Measurements from ENCODE around the gene CST6. TPM values are rescaled to one million over a fixed set of nuclear protein-coding genes. Genes with fewer than 3 reads are reported as not detected.

CST6 gene
- total RNA-seq, 1 donor from 2014 or later = not detected

GRCh38 chr11:66013762-66014100 is 1.9 kb downstream of the CST6 start:
- Histone ChIP-seq H3K9me3 (replicated peaks) (no peaks in the 10 kb centered on the region), H3K4me3 (no peak overlapping the region), H3K36me3 (no peaks in the 10 kb centered on the region), H3K4me1 (peaks cover 24% of the 10 kb centered on the region), H3K27ac (replicated peaks) (no peak overlapping the region), H3K27me3 (ENCODE audit: low read depth) (peaks cover 30% of the 10 kb centered on the region)
- no peak for TF ChIP-seq CTCF (IDR thresholded peaks at IDR 0.05; ENCODE audit: borderline replicate concordance)
- intact Hi-C loops (cut with micrococcal nuclease) = no loop called here
- DNase-seq = no peak

- intact Hi-C loops (cut with micrococcal nuclease) = no loop called here
- peak overlapping the region; percentile 56 for H3K27ac ChIP-seq (replicated peaks)
- no peaks in the 10 kb centered on the region for H3K36me3 ChIP-seq
- TF ChIP-seq CTCF (IDR thresholded peaks at IDR 0.05; ENCODE audit: borderline replicate concordance) = no peak
- peaks cover 30% of the 10 kb centered on the region for H3K27me3 ChIP-seq (ENCODE audit: low read depth)
- no peak for DNase-seq
- H3K4me3 ChIP-seq = no peak overlapping the region
- H3K4me1 ChIP-seq = peaks cover 24% of the 10 kb centered on the region
- H3K9me3 ChIP-seq (replicated peaks) = no peaks in the 10 kb centered on the region
Measured at GRCh38 chr11:66014804-66015453, 3.1 kb downstream of the CST6 start.

- Histone ChIP-seq H3K4me3 (no peak overlapping the region), H3K9me3 (replicated peaks) (no peaks in the 10 kb centered on the region), H3K4me1 (peaks cover 24% of the 10 kb centered on the region), H3K27ac (replicated peaks) (peak overlapping the region; percentile 56), H3K27me3 (ENCODE audit: low read depth) (peaks cover 30% of the 10 kb centered on the region), H3K36me3 (no peaks in the 10 kb centered on the region)
- intact Hi-C loops (cut with micrococcal nuclease) = no loop called here
- no peak for TF ChIP-seq CTCF (IDR thresholded peaks at IDR 0.05; ENCODE audit: borderline replicate concordance)
- DNase-seq = peak; percentile 32
Measured at GRCh38 chr11:66015454-66015881, 3.7 kb downstream of the CST6 start.

- H3K4me1 ChIP-seq = peaks cover 24% of the 10 kb centered on the region
- TF ChIP-seq CTCF (IDR thresholded peaks at IDR 0.05; ENCODE audit: borderline replicate concordance) = no peak
- no peaks in the 10 kb centered on the region for H3K36me3 ChIP-seq
- no peaks in the 10 kb centered on the region for H3K9me3 ChIP-seq (replicated peaks)
- intact Hi-C loops (cut with micrococcal nuclease) = no loop called here
- H3K27ac ChIP-seq (replicated peaks) = peak overlapping the region; percentile 56
- peaks cover 30% of the 10 kb centered on the region for H3K27me3 ChIP-seq (ENCODE audit: low read depth)
- no peak for DNase-seq
- H3K4me3 ChIP-seq = no peak overlapping the region
Measured at GRCh38 chr11:66015936-66016792, 4.4 kb downstream of the CST6 start.

- Histone ChIP-seq H3K4me1 (peaks cover 22% of the 10 kb centered on the region), H3K9me3 (replicated peaks) (no peaks in the 10 kb centered on the region), H3K27ac (replicated peaks) (no peak overlapping the region), H3K27me3 (ENCODE audit: low read depth) (peaks cover 24% of the 10 kb centered on the region), H3K4me3 (no peak overlapping the region), H3K36me3 (no peaks in the 10 kb centered on the region)
- no peak for TF ChIP-seq CTCF (IDR thresholded peaks at IDR 0.05; ENCODE audit: borderline replicate concordance)
- intact Hi-C loops (cut with micrococcal nuclease) = no loop called here
- DNase-seq = no peak
Measured at GRCh38 chr11:66016793-66017177, 5.0 kb downstream of the CST6 start.

Measured in left ventricle myocardium inferior (tissue), 1 donor.